Fibroblast of villous mesenchyme (primary cell): ENCODE measurements around the gene METRN. TPM values are rescaled to one million over a fixed set of nuclear protein-coding genes. Genes with fewer than 3 reads are reported as not detected.
A peak's percentile ranks its signal among the peaks of the same experiment; 100 is the strongest.

Experiments used
- DNase-seq: peaks from one replicate; pipeline ENCODE4 v3.0.0-alpha.2; 2010; ENCODE audit warnings: low read depth
- H3K4me3 ChIP-seq: 2 replicates; pipeline ENCODE4 v1.5.1; 2011; ENCODE audit warnings: low read depth, mild to moderate bottlenecking, low read length
- total RNA-seq: library from RNA; depleted of rRNA; stranded (reverse); fragments of >200 nt; gene quantifications from 2 replicates; pipeline ENCODE4 v1.2.3, GENCODE V29; 2012
- TF ChIP-seq, protein P1 (sequence below): IDR thresholded peaks from 2 replicates; pipeline ENCODE4 v1.5.1; 2012; ENCODE audit warnings: low read depth, mild to moderate bottlenecking, low read length; ENCODE audit not compliant: insufficient read depth

Gene METRN
- total RNA-seq, 1 donor: 44.5 TPM

DNA sequence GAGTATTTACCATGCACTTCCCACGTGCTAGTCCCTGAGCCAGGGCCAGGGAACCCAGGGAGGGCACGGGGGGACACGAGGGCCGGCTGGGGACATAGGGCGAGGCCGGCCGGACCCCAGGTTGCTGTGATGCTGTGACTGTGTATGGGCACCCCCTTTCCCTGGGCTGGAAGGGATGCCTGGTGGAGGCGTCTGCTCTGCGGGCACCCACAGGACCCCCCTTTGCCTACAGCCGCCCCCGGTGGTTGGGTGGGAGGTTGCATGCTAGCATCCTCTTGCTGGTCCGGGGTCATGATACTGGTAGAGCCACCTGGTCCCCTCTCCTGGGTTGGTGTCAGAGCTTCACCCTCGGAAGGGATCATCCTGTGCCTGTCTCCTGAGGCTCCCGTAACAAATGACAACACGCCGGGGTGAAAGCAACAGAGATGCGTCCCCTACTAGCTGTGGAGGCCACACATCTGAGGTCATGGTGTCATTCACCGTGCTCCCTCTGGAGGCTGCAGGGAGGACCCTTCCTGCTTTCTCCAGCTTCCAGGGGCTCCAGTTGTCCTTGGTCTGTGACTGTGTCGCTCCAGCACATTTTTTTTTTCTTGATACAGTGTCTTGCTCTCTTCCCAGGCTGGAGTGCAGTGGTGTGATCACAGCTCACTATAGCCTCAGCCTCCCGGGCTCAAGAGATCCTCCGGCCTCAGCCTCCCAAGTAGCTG is 29.0 kb downstream of the METRN start:
- no peak for DNase-seq

DNA sequence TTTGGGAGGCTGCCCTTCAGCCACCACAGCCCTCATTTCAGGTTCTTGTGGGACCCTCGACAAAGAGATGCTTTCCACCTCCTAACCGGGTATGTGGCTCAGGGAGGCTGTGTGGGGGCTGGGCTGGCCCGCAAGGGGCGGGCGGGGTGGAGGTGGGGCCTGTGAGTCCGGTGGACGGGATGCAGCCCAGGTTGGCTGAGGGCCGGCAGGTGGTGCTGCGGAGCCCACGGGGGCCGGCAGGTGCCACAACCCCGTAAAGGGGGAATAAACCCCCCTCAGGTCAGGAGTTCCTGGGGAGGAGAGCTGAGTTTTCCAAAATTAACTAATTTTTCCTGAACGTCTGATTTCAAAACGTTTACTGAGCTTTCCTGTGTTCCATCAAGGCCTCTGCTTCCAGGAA is 30.8 kb downstream of the METRN start:
- no peak overlapping the region for H3K4me3 ChIP-seq
- TF ChIP-seq, protein P1, sequence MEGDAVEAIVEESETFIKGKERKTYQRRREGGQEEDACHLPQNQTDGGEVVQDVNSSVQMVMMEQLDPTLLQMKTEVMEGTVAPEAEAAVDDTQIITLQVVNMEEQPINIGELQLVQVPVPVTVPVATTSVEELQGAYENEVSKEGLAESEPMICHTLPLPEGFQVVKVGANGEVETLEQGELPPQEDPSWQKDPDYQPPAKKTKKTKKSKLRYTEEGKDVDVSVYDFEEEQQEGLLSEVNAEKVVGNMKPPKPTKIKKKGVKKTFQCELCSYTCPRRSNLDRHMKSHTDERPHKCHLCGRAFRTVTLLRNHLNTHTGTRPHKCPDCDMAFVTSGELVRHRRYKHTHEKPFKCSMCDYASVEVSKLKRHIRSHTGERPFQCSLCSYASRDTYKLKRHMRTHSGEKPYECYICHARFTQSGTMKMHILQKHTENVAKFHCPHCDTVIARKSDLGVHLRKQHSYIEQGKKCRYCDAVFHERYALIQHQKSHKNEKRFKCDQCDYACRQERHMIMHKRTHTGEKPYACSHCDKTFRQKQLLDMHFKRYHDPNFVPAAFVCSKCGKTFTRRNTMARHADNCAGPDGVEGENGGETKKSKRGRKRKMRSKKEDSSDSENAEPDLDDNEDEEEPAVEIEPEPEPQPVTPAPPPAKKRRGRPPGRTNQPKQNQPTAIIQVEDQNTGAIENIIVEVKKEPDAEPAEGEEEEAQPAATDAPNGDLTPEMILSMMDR: peak; percentile 11
- DNase-seq: no peak

More for the DNA sequence above, 29.0 kb downstream of the METRN start:
- H3K4me3 ChIP-seq: no peak overlapping the region
- TF ChIP-seq, protein P1: peak; percentile 12

DNA sequence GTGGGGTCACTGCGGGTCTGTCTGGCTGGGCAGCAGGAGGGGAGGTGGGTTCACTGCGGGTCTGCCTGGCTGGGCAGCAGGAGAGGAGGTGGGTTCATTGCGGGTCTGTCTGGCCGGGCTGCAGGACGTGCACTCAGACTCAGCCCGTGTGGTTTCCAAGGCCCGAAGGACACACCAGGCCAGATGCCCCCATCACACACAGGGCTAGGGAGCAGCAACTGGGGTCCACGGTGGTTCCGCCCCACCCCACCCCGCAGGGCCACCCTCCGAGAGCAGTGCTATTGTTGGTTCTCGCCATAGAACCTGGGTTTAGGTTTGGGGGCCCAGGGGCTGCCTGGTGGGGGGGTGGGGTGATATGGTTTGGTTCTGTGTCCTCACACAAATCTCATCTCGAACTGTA is 31.7 kb downstream of the METRN start:
- TF ChIP-seq, protein P1: no peak
- no peak for DNase-seq
- no peak overlapping the region for H3K4me3 ChIP-seq

DNA sequence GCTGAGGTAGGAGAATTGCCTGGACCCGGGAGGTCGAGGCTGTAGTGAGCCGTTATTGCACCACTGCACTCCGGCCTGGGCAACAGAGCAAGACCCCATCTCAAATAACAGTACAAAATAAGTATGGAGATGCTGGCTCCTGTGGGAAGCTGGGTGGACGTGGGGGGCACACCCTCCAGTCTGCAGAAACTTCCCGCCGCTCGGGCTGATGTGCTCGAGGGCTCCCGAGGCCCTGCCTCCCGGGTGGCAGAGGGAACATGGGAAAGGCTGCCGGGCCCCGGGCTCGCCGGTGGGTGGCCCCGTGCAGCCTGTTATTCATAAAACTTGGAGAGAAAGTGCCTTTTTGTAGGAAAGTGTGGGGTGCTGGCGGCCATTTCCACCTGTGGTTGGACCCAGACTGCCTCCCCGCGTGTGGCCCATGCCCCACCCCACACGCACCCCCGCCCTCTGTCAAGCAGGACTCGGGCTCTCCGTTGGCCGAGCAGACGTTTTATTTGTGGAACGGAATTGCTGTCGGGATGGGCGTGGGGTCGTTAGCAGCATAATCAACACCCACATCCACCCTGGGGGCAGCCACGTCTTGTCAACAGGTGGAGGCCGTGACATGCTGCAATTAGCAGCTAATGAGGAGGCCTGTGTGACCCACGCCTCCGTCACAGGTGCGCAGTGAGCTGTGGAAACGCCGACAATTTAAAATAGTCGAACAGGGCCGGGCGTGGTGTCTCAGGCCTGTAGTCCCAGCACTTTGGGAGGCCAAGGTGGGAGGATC is 33.2 kb downstream of the METRN start:
- TF ChIP-seq, protein P1: no peak
- no peak for DNase-seq
- no peak overlapping the region for H3K4me3 ChIP-seq

DNA sequence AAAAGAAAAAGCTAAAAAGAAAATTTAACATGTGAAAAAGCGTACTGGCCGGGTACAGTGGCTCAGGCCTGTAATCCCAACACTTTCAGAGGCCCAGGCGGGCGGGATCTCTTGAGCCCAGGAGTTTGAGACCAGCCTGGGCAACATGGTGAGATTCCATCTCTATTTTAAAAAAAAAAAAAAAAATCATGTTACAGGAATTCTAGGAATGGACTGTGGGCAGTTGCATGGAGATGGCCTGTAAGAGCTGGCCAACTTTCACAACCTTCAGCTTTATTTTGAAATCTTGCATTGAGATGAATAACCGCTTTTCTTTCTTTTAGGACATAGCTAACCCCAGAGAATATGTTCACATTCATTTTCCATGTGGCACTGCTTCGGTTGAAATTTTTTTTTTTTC is 34.1 kb downstream of the METRN start:
- H3K4me3 ChIP-seq: no peak overlapping the region
- peak; percentile 80 for DNase-seq
- TF ChIP-seq, protein P1: no peak

DNA sequence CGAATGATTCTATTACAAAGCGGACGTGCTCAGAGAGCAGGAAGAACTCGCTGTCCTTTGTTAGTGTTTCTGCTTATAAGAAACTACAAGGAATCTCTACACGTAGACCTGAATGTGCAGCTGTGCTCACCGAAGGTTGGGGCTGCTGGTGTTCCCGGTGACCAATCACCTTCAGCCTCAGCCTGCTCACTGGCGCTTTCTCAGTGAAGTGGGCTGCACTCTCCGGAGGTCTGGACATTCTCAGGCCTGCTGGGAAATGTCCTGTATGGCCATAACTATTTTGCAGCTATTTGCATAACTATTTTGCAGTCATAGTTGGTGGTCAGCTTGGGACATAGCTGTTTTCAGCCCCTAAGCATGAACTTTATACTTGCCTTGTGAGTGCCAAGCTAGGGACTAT is 35.6 kb downstream of the METRN start:
- H3K4me3 ChIP-seq: no peak overlapping the region
- TF ChIP-seq, protein P1: no peak
- peak; percentile 48 for DNase-seq
